ENCODE measurements around the gene ARIH2. TPM values are rescaled to one million over a fixed set of nuclear protein-coding genes. Genes with fewer than 3 reads are reported as not detected.
A peak's percentile ranks its signal among the peaks of the same experiment; 100 is the strongest.

Gene ARIH2
- total and polyA plus RNA-seq, 9 of the 15 experiments (the other 6 are each of a cell fraction or from before 2014, with no cell fraction given) = 27.0 to 120 (median 108) TPM

DNA sequence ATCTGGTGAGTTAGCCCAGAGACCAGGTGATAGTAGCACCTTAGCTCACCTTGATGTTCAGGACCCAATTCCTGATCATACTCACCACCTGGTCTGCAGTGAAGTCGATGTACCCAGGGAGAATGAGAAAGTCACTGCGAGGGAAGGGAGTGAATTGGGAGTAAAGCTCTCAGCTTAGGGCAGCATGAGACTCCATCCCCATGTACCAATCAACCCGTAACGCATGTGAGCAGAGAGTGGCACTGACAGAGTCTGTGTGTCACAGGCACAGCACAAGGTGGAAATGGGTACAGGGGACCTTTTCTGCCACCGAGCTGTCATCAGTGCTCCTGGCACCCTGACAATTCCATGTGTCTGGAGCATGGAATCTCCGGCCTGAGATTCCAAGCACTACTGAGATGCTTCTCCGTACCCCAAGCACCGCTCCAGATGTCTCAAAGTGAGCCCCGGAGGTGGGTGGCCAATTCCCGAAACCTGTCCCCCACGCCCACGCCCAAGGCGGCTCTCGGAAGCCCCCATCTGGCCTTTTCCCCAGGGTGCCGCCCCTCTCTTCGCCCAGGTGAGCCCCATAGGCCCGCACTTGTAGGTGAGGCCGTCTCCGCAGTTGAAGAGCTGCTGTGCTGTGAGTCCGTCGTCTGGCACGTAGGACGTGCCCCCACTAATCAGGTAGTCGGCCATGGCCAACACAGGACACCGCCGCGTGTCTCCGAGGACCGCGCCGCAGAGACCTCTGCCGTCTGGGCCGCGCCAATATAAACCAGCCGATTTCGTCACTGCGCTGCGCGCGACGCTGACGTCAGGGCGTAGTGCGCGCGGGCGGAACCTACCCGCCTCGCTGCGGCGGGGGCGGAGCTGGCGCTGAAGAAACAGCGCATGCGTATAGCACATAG is 110.3 kb downstream of the ARIH2 start, which contains the start of gene IMPDH2 (continued):
- TF ChIP-seq, protein P1, sequence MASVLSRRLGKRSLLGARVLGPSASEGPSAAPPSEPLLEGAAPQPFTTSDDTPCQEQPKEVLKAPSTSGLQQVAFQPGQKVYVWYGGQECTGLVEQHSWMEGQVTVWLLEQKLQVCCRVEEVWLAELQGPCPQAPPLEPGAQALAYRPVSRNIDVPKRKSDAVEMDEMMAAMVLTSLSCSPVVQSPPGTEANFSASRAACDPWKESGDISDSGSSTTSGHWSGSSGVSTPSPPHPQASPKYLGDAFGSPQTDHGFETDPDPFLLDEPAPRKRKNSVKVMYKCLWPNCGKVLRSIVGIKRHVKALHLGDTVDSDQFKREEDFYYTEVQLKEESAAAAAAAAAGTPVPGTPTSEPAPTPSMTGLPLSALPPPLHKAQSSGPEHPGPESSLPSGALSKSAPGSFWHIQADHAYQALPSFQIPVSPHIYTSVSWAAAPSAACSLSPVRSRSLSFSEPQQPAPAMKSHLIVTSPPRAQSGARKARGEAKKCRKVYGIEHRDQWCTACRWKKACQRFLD (CRISPR knock-in tag; IDR thresholded peaks at IDR 0.05) = no peak
- TF ChIP-seq NCOA2 (IDR thresholded peaks at IDR 0.05; ENCODE audit: partially characterized antibody in 2 of 2) = no peak
- no peak for TF ChIP-seq CHD4 (IDR thresholded peaks at IDR 0.05; ENCODE audit: insufficient read depth, insufficient replicate concordance, low read depth, low read length, poor library complexity, severe bottlenecking)
- no peak for TF ChIP-seq ZNF384 (IDR thresholded peaks at IDR 0.05; ENCODE audit: low read depth, low read length)
- no peak for TF ChIP-seq HDAC2 (IDR thresholded peaks at IDR 0.05)
- TF ChIP-seq, protein P2, sequence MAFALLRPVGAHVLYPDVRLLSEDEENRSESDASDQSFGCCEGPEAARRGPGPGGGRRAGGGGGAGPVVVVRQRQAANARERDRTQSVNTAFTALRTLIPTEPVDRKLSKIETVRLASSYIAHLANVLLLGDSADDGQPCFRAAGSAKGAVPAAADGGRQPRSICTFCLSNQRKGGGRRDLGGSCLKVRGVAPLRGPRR (CRISPR knock-in tag; IDR thresholded peaks at IDR 0.05) = no peak
- TF ChIP-seq POLR2A (conservative IDR thresholded peaks at IDR 0.05) = peak; percentile 98
- TF ChIP-seq TCF3 (CRISPR knock-in tag; IDR thresholded peaks at IDR 0.05) = no peak; the same call in 1 of the 2 replicates
- no peak for TF ChIP-seq DPF2 (IDR thresholded peaks at IDR 0.05)
- TF ChIP-seq SP1 (CRISPR knock-in tag; IDR thresholded peaks at IDR 0.05) = peak; percentile 78
- no peak for TF ChIP-seq KLF16 (IDR thresholded peaks at IDR 0.05)
- 0 out of 2 replicates have a peak, but pooled peaks have one; percentile 29 for TF ChIP-seq OTX1 (CRISPR knock-in tag; IDR thresholded peaks at IDR 0.05)
- TF ChIP-seq, protein P3, sequence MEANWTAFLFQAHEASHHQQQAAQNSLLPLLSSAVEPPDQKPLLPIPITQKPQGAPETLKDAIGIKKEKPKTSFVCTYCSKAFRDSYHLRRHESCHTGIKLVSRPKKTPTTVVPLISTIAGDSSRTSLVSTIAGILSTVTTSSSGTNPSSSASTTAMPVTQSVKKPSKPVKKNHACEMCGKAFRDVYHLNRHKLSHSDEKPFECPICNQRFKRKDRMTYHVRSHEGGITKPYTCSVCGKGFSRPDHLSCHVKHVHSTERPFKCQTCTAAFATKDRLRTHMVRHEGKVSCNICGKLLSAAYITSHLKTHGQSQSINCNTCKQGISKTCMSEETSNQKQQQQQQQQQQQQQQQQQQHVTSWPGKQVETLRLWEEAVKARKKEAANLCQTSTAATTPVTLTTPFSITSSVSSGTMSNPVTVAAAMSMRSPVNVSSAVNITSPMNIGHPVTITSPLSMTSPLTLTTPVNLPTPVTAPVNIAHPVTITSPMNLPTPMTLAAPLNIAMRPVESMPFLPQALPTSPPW (CRISPR knock-in tag; IDR thresholded peaks at IDR 0.05) = peak; percentile 37; the same call in 1 of the 2 replicates
- TF ChIP-seq RBM22 (IDR thresholded peaks at IDR 0.05; ENCODE audit: low read depth, low read length, poor library complexity, severe bottlenecking) = peak; percentile 94
- TF ChIP-seq TAF15 (IDR thresholded peaks at IDR 0.05; ENCODE audit: low read depth, low read length) = no peak
- peak; percentile 91 for TF ChIP-seq ZFX (CRISPR knock-in tag; IDR thresholded peaks at IDR 0.05)
- no peak for TF ChIP-seq KDM2B (CRISPR knock-in tag; IDR thresholded peaks at IDR 0.05)
- TF ChIP-seq POLR3G (IDR thresholded peaks at IDR 0.05; ENCODE audit: extremely low read depth, insufficient read length, insufficient replicate concordance) = no peak
- no peak for TF ChIP-seq BRCA1 (IDR thresholded peaks at IDR 0.05)
- no peak for TF ChIP-seq BRCA1 (CRISPR knock-in tag; IDR thresholded peaks at IDR 0.05)
